Measurements from ENCODE around the gene STOM.

DNA sequence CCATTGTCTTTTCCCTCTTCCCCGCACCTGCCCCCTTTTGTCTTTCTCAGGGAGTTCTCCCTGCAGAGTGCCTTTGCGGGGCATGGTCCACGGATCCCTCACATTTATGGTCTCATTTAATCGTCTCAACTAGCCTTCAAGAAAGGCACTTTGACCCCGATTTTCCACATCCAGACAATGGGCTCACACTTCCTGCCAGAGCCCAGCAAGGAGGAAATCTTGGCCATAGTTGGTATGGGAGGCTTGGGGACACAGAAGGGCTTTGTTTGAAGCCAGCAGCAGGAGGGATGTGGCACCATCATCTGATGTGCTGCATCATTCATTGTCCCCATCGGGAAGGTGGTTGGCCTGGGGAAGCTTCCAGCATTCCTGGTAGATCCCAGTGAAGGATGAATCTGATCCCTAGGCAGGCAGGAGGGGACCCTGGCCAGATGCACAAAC is 77.2 kb downstream of the STOM start:
- TF ChIP-seq TCF7L2 (IDR thresholded peaks at IDR 0.05; ENCODE audit: borderline replicate concordance, extremely low read depth, insufficient read depth, insufficient read length) (no peak), ZFX (IDR thresholded peaks at IDR 0.05) (no peak), CBX3 (IDR thresholded peaks at IDR 0.05; ENCODE audit: low read depth) (no peak), EGR1 (IDR thresholded peaks at IDR 0.05; ENCODE audit: low read depth) (no peak), EZH2phosphoT487 (IDR thresholded peaks at IDR 0.05; ENCODE audit: borderline replicate concordance) (no peak), POLR2A (IDR thresholded peaks at IDR 0.05; ENCODE audit: borderline replicate concordance, extremely low read depth, insufficient read depth, insufficient read length) (no peak), CEBPB (IDR thresholded peaks at IDR 0.05; ENCODE audit: low read depth) (no peak)
- TF ChIP-seq, protein P1, sequence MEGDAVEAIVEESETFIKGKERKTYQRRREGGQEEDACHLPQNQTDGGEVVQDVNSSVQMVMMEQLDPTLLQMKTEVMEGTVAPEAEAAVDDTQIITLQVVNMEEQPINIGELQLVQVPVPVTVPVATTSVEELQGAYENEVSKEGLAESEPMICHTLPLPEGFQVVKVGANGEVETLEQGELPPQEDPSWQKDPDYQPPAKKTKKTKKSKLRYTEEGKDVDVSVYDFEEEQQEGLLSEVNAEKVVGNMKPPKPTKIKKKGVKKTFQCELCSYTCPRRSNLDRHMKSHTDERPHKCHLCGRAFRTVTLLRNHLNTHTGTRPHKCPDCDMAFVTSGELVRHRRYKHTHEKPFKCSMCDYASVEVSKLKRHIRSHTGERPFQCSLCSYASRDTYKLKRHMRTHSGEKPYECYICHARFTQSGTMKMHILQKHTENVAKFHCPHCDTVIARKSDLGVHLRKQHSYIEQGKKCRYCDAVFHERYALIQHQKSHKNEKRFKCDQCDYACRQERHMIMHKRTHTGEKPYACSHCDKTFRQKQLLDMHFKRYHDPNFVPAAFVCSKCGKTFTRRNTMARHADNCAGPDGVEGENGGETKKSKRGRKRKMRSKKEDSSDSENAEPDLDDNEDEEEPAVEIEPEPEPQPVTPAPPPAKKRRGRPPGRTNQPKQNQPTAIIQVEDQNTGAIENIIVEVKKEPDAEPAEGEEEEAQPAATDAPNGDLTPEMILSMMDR (IDR thresholded peaks at IDR 0.05 in 2 of 3, conservative IDR thresholded peaks at IDR 0.05 in 1 of 3; ENCODE audit: borderline replicate concordance in 1 of 3, insufficient read depth in 1 of 3, low read depth in 2 of 3, low read length in 2 of 3), result no peak

All from HCT116 (cell line).